ENCODE measurements around the gene SMG9. TPM values are rescaled to one million over a fixed set of nuclear protein-coding genes. Genes with fewer than 3 reads are reported as not detected.

The SMG9 gene
- total RNA-seq, 2 experiments from 2014 or later: 69.1 to 71.0 TPM

- Mint-ChIP-seq H3K4me3 (no peak overlapping the region), H3K27me3 (peaks cover 3% of the 10 kb centered on the region), H3K27ac (no peak overlapping the region), H3K4me1 (no peaks in the 10 kb centered on the region), H3K36me3 (ENCODE audit: low read depth) (peaks cover 2% of the 10 kb centered on the region), H3K9me3 (peaks cover 4% of the 10 kb centered on the region)
- ChIA-PET CTCF (interaction anchor here (1.3 to 1.7 kb wide), 2 partner anchors 23 to 57 kb away, joined by 3 read pairs; no protein-coding TSS in a partner anchor), POLR2A (no interaction called here)
- DNase-seq: no peak
Observed at GRCh38 chr19:43708716-43709115, 46.0 kb downstream of the SMG9 start.

- POLR2A ChIA-PET: no interaction called here
- H3K4me3 Mint-ChIP-seq: no peak overlapping the region
- H3K9me3 Mint-ChIP-seq: peaks cover 4% of the 10 kb centered on the region
- H3K27ac Mint-ChIP-seq: no peak overlapping the region
- peaks cover 2% of the 10 kb centered on the region for H3K36me3 Mint-ChIP-seq (ENCODE audit: low read depth)
- peaks cover 2% of the 10 kb centered on the region for H3K4me1 Mint-ChIP-seq
- CTCF ChIA-PET: interaction anchor here (0.9 to 1.7 kb wide), 2 partner anchors 14 to 25 kb away, joined by 3 read pairs; no protein-coding TSS in a partner anchor
- DNase-seq: no peak
- H3K27me3 Mint-ChIP-seq: peaks cover 3% of the 10 kb centered on the region
Observed at GRCh38 chr19:43707158-43707712, 47.5 kb downstream of the SMG9 start.

GRCh38 chr19:43705729-43706128 is 49.0 kb downstream of the SMG9 start:
- peaks cover 3% of the 10 kb centered on the region for H3K27me3 Mint-ChIP-seq
- no peak overlapping the region for H3K27ac Mint-ChIP-seq
- POLR2A ChIA-PET: no interaction called here
- peaks cover 12% of the 10 kb centered on the region for H3K4me1 Mint-ChIP-seq
- H3K9me3 Mint-ChIP-seq: peaks cover 4% of the 10 kb centered on the region
- no peak overlapping the region for H3K4me3 Mint-ChIP-seq
- no peak for DNase-seq
- CTCF ChIA-PET: interaction anchor here (1.2 kb wide), 1 partner anchor 11 kb away, joined by 5 read pairs; the partner anchor contains the start of gene IRGC
- peaks cover 4% of the 10 kb centered on the region for H3K36me3 Mint-ChIP-seq (ENCODE audit: low read depth)

- peaks cover 25% of the 10 kb centered on the region for H3K4me1 Mint-ChIP-seq
- peaks cover 8% of the 10 kb centered on the region for H3K27me3 Mint-ChIP-seq
- ChIA-PET CTCF (interaction anchor here (0.9 to 1.5 kb wide), 3 partner anchors 35 to 75 kb away, joined by 3 to 5 read pairs (median 4); no protein-coding TSS in a partner anchor), POLR2A (no interaction called here)
- H3K36me3 Mint-ChIP-seq (ENCODE audit: low read depth): peaks cover 4% of the 10 kb centered on the region
- H3K9me3 Mint-ChIP-seq: peaks cover 3% of the 10 kb centered on the region
- no peak overlapping the region for H3K4me3 Mint-ChIP-seq
- no peak for DNase-seq
- H3K27ac Mint-ChIP-seq: no peak overlapping the region
Observed at GRCh38 chr19:43704002-43704705, 50.6 kb downstream of the SMG9 start.

GRCh38 chr19:43700395-43701000 is 54.3 kb downstream of the SMG9 start:
- H3K4me3 Mint-ChIP-seq: peak overlapping the region; percentile 78
- peaks cover 4% of the 10 kb centered on the region for H3K36me3 Mint-ChIP-seq (ENCODE audit: low read depth)
- H3K9me3 Mint-ChIP-seq: peaks cover 2% of the 10 kb centered on the region
- DNase-seq: no peak
- peaks cover 17% of the 10 kb centered on the region for H3K27me3 Mint-ChIP-seq
- ChIA-PET CTCF (interaction anchor here (1.1 to 1.3 kb wide), 2 partner anchors 26 to 45 kb away, joined by 3 read pairs; no protein-coding TSS in a partner anchor), POLR2A (no interaction called here)
- H3K27ac Mint-ChIP-seq: peak overlapping the region; percentile 97
- H3K4me1 Mint-ChIP-seq: peaks cover 27% of the 10 kb centered on the region

GRCh38 chr19:43699506-43700394 is 55.0 kb downstream of the SMG9 start:
- Mint-ChIP-seq H3K36me3 (ENCODE audit: low read depth) (peaks cover 4% of the 10 kb centered on the region), H3K27ac (no peak overlapping the region), H3K27me3 (peaks cover 17% of the 10 kb centered on the region), H3K4me1 (peaks cover 27% of the 10 kb centered on the region), H3K9me3 (peaks cover 5% of the 10 kb centered on the region), H3K4me3 (peak overlapping the region; percentile 28)
- POLR2A ChIA-PET: no interaction called here
- CTCF ChIA-PET: interaction anchor here (1.1 to 1.4 kb wide), 3 partner anchors 9 to 31 kb away, joined by 3 to 4 read pairs (median 3); no protein-coding TSS in a partner anchor
- no peak for DNase-seq

- no peak for DNase-seq
- ChIA-PET CTCF (interaction anchor here (1.2 to 1.6 kb wide), 3 partner anchors 10 to 48 kb away, joined by 3 to 4 read pairs (median 3); no protein-coding TSS in a partner anchor), POLR2A (no interaction called here)
- Mint-ChIP-seq H3K36me3 (ENCODE audit: low read depth) (peaks cover 4% of the 10 kb centered on the region), H3K4me3 (no peak overlapping the region), H3K27ac (no peak overlapping the region), H3K9me3 (peaks cover 6% of the 10 kb centered on the region), H3K4me1 (peaks cover 26% of the 10 kb centered on the region), H3K27me3 (peaks cover 22% of the 10 kb centered on the region)
Observed at GRCh38 chr19:43697295-43697694, 57.5 kb downstream of the SMG9 start.

GRCh38 chr19:43695985-43696704 is 58.6 kb downstream of the SMG9 start:
- H3K27ac Mint-ChIP-seq: no peak overlapping the region
- DNase-seq: no peak
- CTCF ChIA-PET: interaction anchor here (0.5 kb wide), 1 partner anchor 516 kb away, joined by 3 read pairs; no protein-coding TSS in a partner anchor
- POLR2A ChIA-PET: no interaction called here
- peaks cover 3% of the 10 kb centered on the region for H3K36me3 Mint-ChIP-seq (ENCODE audit: low read depth)
- H3K9me3 Mint-ChIP-seq: peaks cover 13% of the 10 kb centered on the region
- peaks cover 24% of the 10 kb centered on the region for H3K27me3 Mint-ChIP-seq
- peaks cover 18% of the 10 kb centered on the region for H3K4me1 Mint-ChIP-seq
- H3K4me3 Mint-ChIP-seq: no peak overlapping the region

- H3K4me1 Mint-ChIP-seq: peaks cover 3% of the 10 kb centered on the region
- no peak for DNase-seq
- H3K36me3 Mint-ChIP-seq (ENCODE audit: low read depth): peaks cover 1% of the 10 kb centered on the region
- no peak overlapping the region for H3K27ac Mint-ChIP-seq
- H3K4me3 Mint-ChIP-seq: no peak overlapping the region
- H3K27me3 Mint-ChIP-seq: peaks cover 19% of the 10 kb centered on the region
- ChIA-PET POLR2A (no interaction called here), CTCF (interaction anchor here (1.0 kb wide), 1 partner anchor 26 kb away, joined by 3 read pairs; no protein-coding TSS in a partner anchor)
- peaks cover 18% of the 10 kb centered on the region for H3K9me3 Mint-ChIP-seq
Observed at GRCh38 chr19:43694553-43694952, 60.2 kb downstream of the SMG9 start.

GRCh38 chr19:43692877-43693276 is 61.9 kb downstream of the SMG9 start:
- H3K27ac Mint-ChIP-seq: no peak overlapping the region
- no peak overlapping the region for H3K4me3 Mint-ChIP-seq
- POLR2A ChIA-PET: no interaction called here
- no peak for DNase-seq
- CTCF ChIA-PET: no interaction called here
- H3K36me3 Mint-ChIP-seq (ENCODE audit: low read depth): no peaks in the 10 kb centered on the region
- H3K27me3 Mint-ChIP-seq: peaks cover 12% of the 10 kb centered on the region
- H3K4me1 Mint-ChIP-seq: no peaks in the 10 kb centered on the region
- H3K9me3 Mint-ChIP-seq: peaks cover 18% of the 10 kb centered on the region

- POLR2A ChIA-PET: no interaction called here
- no peak overlapping the region for H3K4me3 Mint-ChIP-seq
- H3K27ac Mint-ChIP-seq: no peak overlapping the region
- no peak for DNase-seq
- peaks cover 18% of the 10 kb centered on the region for H3K9me3 Mint-ChIP-seq
- no peaks in the 10 kb centered on the region for H3K4me1 Mint-ChIP-seq
- H3K36me3 Mint-ChIP-seq (ENCODE audit: low read depth): no peaks in the 10 kb centered on the region
- CTCF ChIA-PET: no interaction called here
- H3K27me3 Mint-ChIP-seq: peaks cover 9% of the 10 kb centered on the region
Observed at GRCh38 chr19:43692385-43692784, 62.4 kb downstream of the SMG9 start.

GRCh38 chr19:43691755-43692154 is 63.0 kb downstream of the SMG9 start:
- Mint-ChIP-seq H3K27ac (no peak overlapping the region), H3K4me1 (no peaks in the 10 kb centered on the region), H3K27me3 (peaks cover 9% of the 10 kb centered on the region), H3K9me3 (peaks cover 18% of the 10 kb centered on the region), H3K36me3 (ENCODE audit: low read depth) (no peaks in the 10 kb centered on the region), H3K4me3 (no peak overlapping the region)
- no peak for DNase-seq
- ChIA-PET POLR2A (no interaction called here), CTCF (no interaction called here)

Data from activated CD4-positive, alpha-beta T cell treated with anti-CD3 and anti-CD28 coated beads, Interleukin-2, amount 10 ng/mL, durations not matched to agents 7 days and 5 days (primary cell).